Activated T-cell treated with anti-CD3 and anti-CD28 coated beads, Interleukin-2, amount 50 U/mL, for 72 hours (primary cell): Measurements from ENCODE around the gene MYL5. TPM values are rescaled to one million over a fixed set of nuclear protein-coding genes. Genes with fewer than 3 reads are reported as not detected.
A peak's percentile ranks its signal among the peaks of the same experiment; 100 is the strongest.

ENCODE experiments used
- ATAC-seq, 2 donors: fragments of 150-1000 bp; cut with Tn5 transposase; replicated peaks in 1 of 2; 2 replicates each; pipeline ENCODE4 v1.10.0; 2021; ENCODE audit warnings: moderate library complexity in 2 of 2, mild to moderate bottlenecking in 1 of 2
- DNase-seq, 2 donors: peaks; one replicate each; pipeline ENCODE4 v3.0.0; 2021 to 2022; ENCODE audit warnings: mixed read lengths in 1 of 2
- H3K27ac Mint-ChIP-seq: one replicate; pipeline ENCODE4 v1.8.0; 2022; ENCODE audit warnings: mild to moderate bottlenecking, moderate library complexity, mixed read lengths
- H3K27me3 Mint-ChIP-seq: one replicate; pipeline ENCODE4 v1.8.0; 2022; ENCODE audit warnings: low read depth, mixed read lengths
- H3K36me3 Mint-ChIP-seq, 2 donors: one replicate each; pipeline ENCODE4 v1.8.0; 2022; ENCODE audit warnings: mixed read lengths in 2 of 2, mild to moderate bottlenecking in 1 of 2; ENCODE audit not compliant: insufficient read depth in 2 of 2
- H3K4me1 Mint-ChIP-seq: one replicate; pipeline ENCODE4 v1.8.0; 2022; ENCODE audit warnings: low read depth, mixed read lengths
- H3K4me3 Mint-ChIP-seq, 2 donors: one replicate each; pipeline ENCODE4 v1.8.0; 2022; ENCODE audit warnings: mild to moderate bottlenecking in 2 of 2, mixed read lengths in 2 of 2, moderate library complexity in 2 of 2
- H3K9me3 Mint-ChIP-seq, 2 donors: one replicate each; pipeline ENCODE4 v1.8.0; 2022; ENCODE audit warnings: mixed read lengths in 2 of 2
- total RNA-seq, 2 donors: library from RNA; stranded (reverse); gene quantifications; one replicate each; pipeline ENCODE4 v1.2.3, GENCODE V29; 2022

Gene MYL5
- total RNA-seq, 2 donors from 2014 or later: 21.3 TPM

- no peak overlapping the region for H3K27ac Mint-ChIP-seq
- DNase-seq: no peak
- no peaks in the 10 kb centered on the region for H3K9me3 Mint-ChIP-seq
- no peak for ATAC-seq
- H3K36me3 Mint-ChIP-seq: no peaks in the 10 kb centered on the region
- no peaks in the 10 kb centered on the region for H3K27me3 Mint-ChIP-seq
- peaks cover 21% of the 10 kb centered on the region for H3K4me1 Mint-ChIP-seq
- no peak overlapping the region for H3K4me3 Mint-ChIP-seq
Observed at GRCh38 chr4:708631-708933, 34.2 kb downstream of the MYL5 start.

GRCh38 chr4:709348-709747, 35.0 kb downstream of the MYL5 start:
- peak overlapping the region in 1 of 2 donors; percentile 3 for H3K4me3 Mint-ChIP-seq
- H3K4me1 Mint-ChIP-seq: peaks cover 21% of the 10 kb centered on the region
- no peaks in the 10 kb centered on the region for H3K9me3 Mint-ChIP-seq
- no peaks in the 10 kb centered on the region for H3K36me3 Mint-ChIP-seq
- H3K27me3 Mint-ChIP-seq: no peaks in the 10 kb centered on the region
- ATAC-seq: no peak
- H3K27ac Mint-ChIP-seq: no peak overlapping the region
- no peak for DNase-seq

GRCh38 chr4:710116-710515, 35.8 kb downstream of the MYL5 start:
- no peaks in the 10 kb centered on the region for H3K27me3 Mint-ChIP-seq
- H3K4me1 Mint-ChIP-seq: peaks cover 21% of the 10 kb centered on the region
- H3K27ac Mint-ChIP-seq: no peak overlapping the region
- H3K36me3 Mint-ChIP-seq: no peaks in the 10 kb centered on the region
- no peak overlapping the region for H3K4me3 Mint-ChIP-seq
- no peak for ATAC-seq
- no peak for DNase-seq
- H3K9me3 Mint-ChIP-seq: no peaks in the 10 kb centered on the region

GRCh38 chr4:710916-711315, 36.6 kb downstream of the MYL5 start:
- no peaks in the 10 kb centered on the region for H3K9me3 Mint-ChIP-seq
- peaks cover 17% of the 10 kb centered on the region for H3K4me1 Mint-ChIP-seq
- no peak for ATAC-seq
- DNase-seq: no peak
- H3K27ac Mint-ChIP-seq: no peak overlapping the region
- H3K27me3 Mint-ChIP-seq: no peaks in the 10 kb centered on the region
- H3K36me3 Mint-ChIP-seq: no peaks in the 10 kb centered on the region
- no peak overlapping the region for H3K4me3 Mint-ChIP-seq

- Mint-ChIP-seq H3K27me3 (no peaks in the 10 kb centered on the region), H3K27ac (no peak overlapping the region), H3K36me3 (no peaks in the 10 kb centered on the region), H3K4me1 (peaks cover 17% of the 10 kb centered on the region), H3K4me3 (no peak overlapping the region), H3K9me3 (no peaks in the 10 kb centered on the region)
- ATAC-seq (no peak), DNase-seq (no peak)
Observed at GRCh38 chr4:712093-712492, 37.8 kb downstream of the MYL5 start.

GRCh38 chr4:712916-713632, 38.7 kb downstream of the MYL5 start:
- no peak overlapping the region for H3K4me3 Mint-ChIP-seq
- no peak overlapping the region for H3K27ac Mint-ChIP-seq
- ATAC-seq (no peak), DNase-seq (no peak)
- no peaks in the 10 kb centered on the region for H3K36me3 Mint-ChIP-seq
- H3K27me3 Mint-ChIP-seq: no peaks in the 10 kb centered on the region
- H3K9me3 Mint-ChIP-seq: no peaks in the 10 kb centered on the region
- H3K4me1 Mint-ChIP-seq: peaks cover 17% of the 10 kb centered on the region

- Mint-ChIP-seq H3K36me3 (no peaks in the 10 kb centered on the region), H3K9me3 (no peaks in the 10 kb centered on the region), H3K4me1 (peaks cover 11% of the 10 kb centered on the region), H3K4me3 (no peak overlapping the region), H3K27me3 (no peaks in the 10 kb centered on the region), H3K27ac (no peak overlapping the region)
- DNase-seq: no peak
- no peak for ATAC-seq
Observed at GRCh38 chr4:714087-714486, 39.7 kb downstream of the MYL5 start.

GRCh38 chr4:717601-718320, 43.4 kb downstream of the MYL5 start:
- ATAC-seq (no peak), DNase-seq (no peak)
- Mint-ChIP-seq H3K27ac (no peak overlapping the region), H3K27me3 (no peaks in the 10 kb centered on the region), H3K36me3 (peaks cover 4 to 10% of the 10 kb centered on the region in 2 donors), H3K9me3 (no peaks in the 10 kb centered on the region), H3K4me3 (no peak overlapping the region), H3K4me1 (no peaks in the 10 kb centered on the region)

- no peaks in the 10 kb centered on the region for H3K27me3 Mint-ChIP-seq
- no peak overlapping the region for H3K4me3 Mint-ChIP-seq
- H3K27ac Mint-ChIP-seq: no peak overlapping the region
Observed at GRCh38 chr4:718460-718859, 44.1 kb downstream of the MYL5 start.

GRCh38 chr4:720111-720860, 45.9 kb downstream of the MYL5 start:
- Mint-ChIP-seq H3K27ac (no peak overlapping the region), H3K9me3 (peaks cover 0 to 2% of the 10 kb centered on the region in 2 donors), H3K36me3 (peaks cover 8 to 18% of the 10 kb centered on the region in 2 donors), H3K4me3 (no peak overlapping the region), H3K4me1 (no peaks in the 10 kb centered on the region), H3K27me3 (no peaks in the 10 kb centered on the region)
- ATAC-seq: no peak
- no peak for DNase-seq

More at GRCh38 chr4:718460-718859, 44.1 kb downstream of the MYL5 start:
- DNase-seq: no peak
- Mint-ChIP-seq H3K9me3 (peaks cover 0 to 2% of the 10 kb centered on the region in 2 donors), H3K36me3 (peaks cover 8 to 16% of the 10 kb centered on the region in 2 donors), H3K4me1 (no peaks in the 10 kb centered on the region)
- no peak for ATAC-seq

- no peak for DNase-seq
- peaks cover 0 to 2% of the 10 kb centered on the region in 2 donors for H3K9me3 Mint-ChIP-seq
- H3K4me3 Mint-ChIP-seq: no peak overlapping the region
- no peak for ATAC-seq
- H3K4me1 Mint-ChIP-seq: no peaks in the 10 kb centered on the region
- peaks cover 8 to 18% of the 10 kb centered on the region in 2 donors for H3K36me3 Mint-ChIP-seq
- no peak overlapping the region for H3K27ac Mint-ChIP-seq
- no peaks in the 10 kb centered on the region for H3K27me3 Mint-ChIP-seq
Observed at GRCh38 chr4:721261-722168, 47.2 kb downstream of the MYL5 start.

- H3K36me3 Mint-ChIP-seq: peaks cover 8 to 18% of the 10 kb centered on the region in 2 donors
- peaks cover 6% of the 10 kb centered on the region for H3K4me1 Mint-ChIP-seq
- no peak for DNase-seq
- peaks cover 0 to 2% of the 10 kb centered on the region in 2 donors for H3K9me3 Mint-ChIP-seq
- no peak for ATAC-seq
- no peaks in the 10 kb centered on the region for H3K27me3 Mint-ChIP-seq
- H3K4me3 Mint-ChIP-seq: no peak overlapping the region
- H3K27ac Mint-ChIP-seq: no peak overlapping the region
Observed at GRCh38 chr4:722169-722725, 47.9 kb downstream of the MYL5 start.
